Uterus (tissue), 2 donors: Measurements from ENCODE around the gene NUBP1.

Experiments
- CTCF ChIP-seq, 4 experiments: fragments of 200-600 bp in 2 of 4; fragments of 450-650 bp in 2 of 4; sonication (generic) in 2 of 4; IDR thresholded peaks; one replicate each; pipeline ENCODE4 v1.5.1; 2016 to 2019; ENCODE audit warnings: antibody characterized with exemption in 4 of 4, mild to moderate bottlenecking in 2 of 4, moderate library complexity in 1 of 4
- POLR2A ChIP-seq, 2 donors: fragments of 450-650 bp; IDR thresholded peaks; one replicate each; pipeline ENCODE4 v1.6.1; 2016; ENCODE audit warnings: antibody characterized with exemption in 2 of 2, mild to moderate bottlenecking in 1 of 2, moderate library complexity in 1 of 2

GRCh38 chr16:10808850-10809249 is 65.2 kb downstream of the NUBP1 start:
- no peak for TF ChIP-seq CTCF (IDR thresholded peaks at IDR 0.05)
- no peak for TF ChIP-seq POLR2A (IDR thresholded peaks at IDR 0.05)
